GM13977 (cell line): ENCODE data around the gene TBC1D7.

Experiments used
- DNase-seq: peaks from one replicate; pipeline ENCODE4 v3.0.0; 2012; ENCODE audit warnings: low spot score
- in situ Hi-C: fragments of 300-500 bp; cut with MboI; formaldehyde crosslinking; loops from one replicate; pipeline ENCODE4 v1.12.0; 2022; ENCODE audit warnings: low sequenced_read_pairs, low pct_unique_long_range_greater_than_20kb, mixed read lengths, inconsistent platforms; ENCODE audit not compliant: unreplicated experiment
- TF ChIP-seq, protein P1 (sequence below): IDR thresholded peaks from 2 replicates; pipeline ENCODE4 v1.5.1; 2012; ENCODE audit warnings: mild to moderate bottlenecking, control low read depth; ENCODE audit not compliant: insufficient read depth; ENCODE audit errors: extremely low read depth, missing control alignments

Gene TBC1D7

DNA sequence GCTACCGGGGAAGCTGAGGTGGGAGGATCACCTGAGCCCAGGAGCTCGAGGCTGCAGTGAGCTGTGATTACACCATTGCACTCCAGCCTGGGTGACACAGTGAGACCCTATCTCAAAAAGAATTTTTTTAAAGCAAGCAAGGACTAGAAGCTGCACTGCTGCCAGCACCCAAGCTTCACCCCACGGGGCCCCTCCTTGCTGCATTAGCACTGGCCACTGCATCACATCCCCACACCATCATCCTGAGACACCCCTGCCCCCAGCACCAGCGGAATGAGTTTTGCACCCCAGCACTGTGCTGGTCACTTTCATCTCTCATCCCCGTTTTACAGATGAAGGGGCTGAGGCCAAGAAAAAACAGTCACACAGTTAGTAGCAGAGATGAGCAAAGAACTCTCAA, 30.9 kb downstream of the TBC1D7 start:
- in situ Hi-C loops = no loop called here

DNA sequence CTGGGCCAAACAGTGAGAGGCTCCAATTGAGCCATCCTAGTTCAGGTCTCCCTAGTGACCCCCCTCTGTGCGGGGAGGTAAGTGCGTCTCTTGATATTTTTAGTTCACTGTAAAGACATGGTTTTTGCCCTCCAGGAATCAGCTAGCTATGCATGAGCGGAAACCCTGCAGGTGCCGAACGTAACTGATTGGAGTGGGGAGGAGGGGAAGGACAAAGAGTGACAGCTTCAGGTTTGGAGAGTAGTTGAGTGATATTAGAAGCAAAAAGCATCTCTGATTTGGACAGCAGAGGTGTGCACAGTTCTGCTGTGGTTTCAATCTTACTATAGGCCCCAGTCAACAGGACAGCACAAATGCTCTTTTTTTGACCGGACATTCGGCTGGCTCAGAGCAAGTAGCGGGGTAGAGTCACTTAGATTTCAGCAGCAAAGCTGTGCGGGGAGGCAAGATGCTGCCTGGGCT, 31.8 kb downstream of the TBC1D7 start:
- no peak for DNase-seq
- in situ Hi-C loops = no loop called here
- TF ChIP-seq, protein P1, sequence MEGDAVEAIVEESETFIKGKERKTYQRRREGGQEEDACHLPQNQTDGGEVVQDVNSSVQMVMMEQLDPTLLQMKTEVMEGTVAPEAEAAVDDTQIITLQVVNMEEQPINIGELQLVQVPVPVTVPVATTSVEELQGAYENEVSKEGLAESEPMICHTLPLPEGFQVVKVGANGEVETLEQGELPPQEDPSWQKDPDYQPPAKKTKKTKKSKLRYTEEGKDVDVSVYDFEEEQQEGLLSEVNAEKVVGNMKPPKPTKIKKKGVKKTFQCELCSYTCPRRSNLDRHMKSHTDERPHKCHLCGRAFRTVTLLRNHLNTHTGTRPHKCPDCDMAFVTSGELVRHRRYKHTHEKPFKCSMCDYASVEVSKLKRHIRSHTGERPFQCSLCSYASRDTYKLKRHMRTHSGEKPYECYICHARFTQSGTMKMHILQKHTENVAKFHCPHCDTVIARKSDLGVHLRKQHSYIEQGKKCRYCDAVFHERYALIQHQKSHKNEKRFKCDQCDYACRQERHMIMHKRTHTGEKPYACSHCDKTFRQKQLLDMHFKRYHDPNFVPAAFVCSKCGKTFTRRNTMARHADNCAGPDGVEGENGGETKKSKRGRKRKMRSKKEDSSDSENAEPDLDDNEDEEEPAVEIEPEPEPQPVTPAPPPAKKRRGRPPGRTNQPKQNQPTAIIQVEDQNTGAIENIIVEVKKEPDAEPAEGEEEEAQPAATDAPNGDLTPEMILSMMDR = no peak

More for the DNA sequence above, 30.9 kb downstream of the TBC1D7 start:
- DNase-seq = no peak
- TF ChIP-seq, protein P1 = no peak

DNA sequence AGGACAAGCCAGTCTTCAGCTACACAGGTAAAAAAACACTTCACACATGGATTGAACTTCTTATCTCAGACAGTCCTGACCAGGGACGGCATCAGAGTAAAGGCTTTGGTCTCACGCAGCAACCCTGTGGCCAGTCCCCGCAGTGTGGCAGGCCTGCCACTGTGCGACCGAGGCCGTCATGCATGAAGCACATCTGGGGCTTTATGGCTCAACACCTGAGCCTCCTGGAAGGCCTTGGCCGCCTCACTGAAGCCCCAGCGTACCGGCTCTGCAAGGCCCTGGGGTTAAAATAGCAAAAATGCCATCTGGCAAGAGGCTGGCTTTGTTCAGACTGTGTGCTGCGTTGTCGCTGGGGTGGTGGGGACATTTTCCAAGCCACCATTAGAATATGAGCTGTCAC, 32.8 kb downstream of the TBC1D7 start:
- in situ Hi-C loops = no loop called here
- no peak for DNase-seq
- TF ChIP-seq, protein P1 = no peak

DNA sequence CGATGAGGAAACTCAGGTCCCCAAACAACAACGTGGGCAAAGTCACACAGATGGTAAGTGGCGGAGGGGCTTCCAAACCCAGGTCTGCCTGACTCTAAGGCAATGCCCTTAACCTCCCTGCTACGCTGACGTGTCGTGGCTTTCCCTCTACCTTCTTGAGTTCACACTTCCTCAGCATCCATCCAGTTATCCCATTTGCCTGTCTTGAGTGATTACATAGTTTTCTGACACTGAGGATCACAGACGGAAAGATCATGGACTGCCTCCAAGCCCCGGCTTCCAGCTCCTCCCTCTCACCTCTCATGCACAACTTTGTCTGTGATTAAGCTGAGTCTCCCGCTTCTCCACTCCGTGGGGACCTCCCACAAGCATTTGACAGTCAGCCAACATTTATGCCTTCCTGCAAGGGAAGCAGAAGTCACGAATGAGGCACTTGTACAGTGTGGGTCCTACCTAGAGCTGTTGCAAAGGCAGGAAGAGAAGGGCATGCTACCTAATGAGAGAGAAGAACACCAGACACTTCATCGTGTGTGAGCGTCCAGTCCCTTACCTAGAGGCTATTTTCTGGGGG, 33.8 kb downstream of the TBC1D7 start:
- no peak for DNase-seq
- in situ Hi-C loops = no loop called here
- TF ChIP-seq, protein P1 = no peak

DNA sequence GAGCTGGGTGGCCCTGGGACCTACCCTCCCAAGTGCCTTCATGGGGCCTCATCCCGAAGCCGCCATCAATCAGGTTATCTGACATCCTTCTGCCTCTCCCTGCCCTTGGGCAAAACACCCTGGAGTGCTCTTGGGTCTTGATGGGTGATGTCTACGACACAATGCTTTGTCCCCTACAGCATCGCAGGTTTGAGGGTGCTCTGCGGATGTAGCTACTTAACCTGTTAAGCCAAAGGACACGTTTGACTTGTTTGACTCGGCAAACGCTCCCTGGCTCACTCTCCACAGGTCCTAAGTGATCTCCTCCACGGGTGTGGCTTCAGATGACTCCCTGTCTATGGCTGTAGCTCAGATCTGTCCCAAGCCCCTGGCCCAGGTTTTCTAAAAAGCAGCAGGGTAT, 35.6 kb downstream of the TBC1D7 start:
- TF ChIP-seq, protein P1 = no peak
- DNase-seq = no peak
- in situ Hi-C loops = no loop called here

DNA sequence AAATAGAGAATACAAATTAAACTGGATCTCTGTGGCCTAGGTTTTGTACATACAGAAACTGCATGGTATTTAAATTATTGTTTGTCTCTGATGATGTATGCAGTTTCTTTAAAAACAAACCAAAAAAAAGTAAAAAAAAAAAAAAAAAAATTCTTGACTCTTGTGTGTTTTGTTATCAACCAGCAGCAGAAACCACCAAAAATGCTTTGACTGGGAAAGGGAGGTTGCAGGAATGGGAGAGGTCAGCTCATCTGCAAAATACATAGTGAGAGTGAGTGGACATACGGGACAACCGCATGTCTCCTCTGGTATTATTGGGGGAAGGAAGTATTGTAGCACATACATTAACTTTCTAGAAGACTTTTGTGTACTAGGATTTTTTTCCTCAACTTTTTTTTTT, 38.0 kb downstream of the TBC1D7 start:
- in situ Hi-C loops = no loop called here
- no peak for DNase-seq

More for the DNA sequence above, 38.0 kb downstream of the TBC1D7 start:
- TF ChIP-seq, protein P1 = no peak
